Lower leg skin (tissue), 4 donors: ENCODE data around the gene ERO1A. TPM values are rescaled to one million over a fixed set of nuclear protein-coding genes. Genes with fewer than 3 reads are reported as not detected.
A peak's percentile ranks its signal among the peaks of the same experiment; 100 is the strongest.

Experiments
- DNase-seq, 2 donors: peaks; one replicate each; pipeline ENCODE4 v3.0.0-alpha.2; 2019; ENCODE audit warnings: low spot score in 2 of 2
- H3K4me3 ChIP-seq: fragments of 200-600 bp; sonication (generic); 2 replicates; pipeline ENCODE4 v1.5.1; 2017; ENCODE audit warnings: mild to moderate bottlenecking, low read depth; ENCODE audit not compliant: poor library complexity, severe bottlenecking
- CTCF ChIP-seq, 3 donors: fragments of 450-650 bp; IDR thresholded peaks; one replicate each; pipeline ENCODE4 v1.5.1; 2016; ENCODE audit warnings: antibody characterized with exemption in 3 of 3, mild to moderate bottlenecking in 3 of 3, moderate library complexity in 2 of 3
- POLR2A ChIP-seq, 2 donors: fragments of 450-650 bp; IDR thresholded peaks; one replicate each; pipeline ENCODE4 v1.6.1; 2016 to 2017; ENCODE audit warnings: antibody characterized with exemption in 2 of 2, mild to moderate bottlenecking in 1 of 2, moderate library complexity in 1 of 2
- WGBS, 2 donors: methylation state at CpG; one replicate each; pipeline ENCODE4 v1.1.5; 2018; 5-methylcytosine and 5-hydroxymethylcytosine counted together
- intact Hi-C: fragments of 100-400 bp; cut with DNase I; formaldehyde crosslinking; loops from one replicate; pipeline ENCODE4 v1.15.0; 2023; ENCODE audit warnings: low total_unique reads
- total RNA-seq, 4 donors: library from RNA; depleted of rRNA; stranded (reverse); fragments of >200 nt; gene quantifications; one replicate each; pipeline ENCODE4 v1.1.0, GENCODE V29; 2016

Gene ERO1A
- total RNA-seq = 10 to 100 TPM; 35.8 to 54.5 (median 44.0) TPM

- intact Hi-C loops = no loop called here
- DNase-seq = peak; percentile 74 to 96
- WGBS, 2 donors = 0 to 1% methylated on average over 16 to 58 of the region's 78 CpGs
Observed at GRCh38 chr14:52695481-52696091, at the start of gene ERO1A. Gene ERO1A (minus strand): TSS chr14:52695558. CDS start chr14:52695481, 77 bp downstream.

GRCh38 chr14:52741865-52742264 is 46.5 kb upstream of the ERO1A start:
- DNase-seq = no peak
- intact Hi-C loops = no loop called here
- H3K4me3 ChIP-seq = no peak overlapping the region
- TF ChIP-seq CTCF (IDR thresholded peaks at IDR 0.05) = no peak
- TF ChIP-seq POLR2A (IDR thresholded peaks at IDR 0.05) = no peak

More at GRCh38 chr14:52695481-52696091, at the start of gene ERO1A:
- TF ChIP-seq CTCF (IDR thresholded peaks at IDR 0.05) (no peak), POLR2A (IDR thresholded peaks at IDR 0.05) (no peak)
- H3K4me3 ChIP-seq = peak within 1 kb of the TSS; percentile 92

GRCh38 chr14:52740751-52741150 is 45.4 kb upstream of the ERO1A start:
- H3K4me3 ChIP-seq = no peak overlapping the region
- TF ChIP-seq CTCF (IDR thresholded peaks at IDR 0.05) (no peak), POLR2A (IDR thresholded peaks at IDR 0.05) (no peak)
- WGBS, 2 donors = 93 to 95% methylated on average over 1 of the region's 1 CpG
- DNase-seq = no peak
- intact Hi-C loops = no loop called here

- DNase-seq = no peak
- intact Hi-C loops = no loop called here
- TF ChIP-seq CTCF (IDR thresholded peaks at IDR 0.05) (no peak), POLR2A (IDR thresholded peaks at IDR 0.05) (no peak)
- no peak overlapping the region for H3K4me3 ChIP-seq
Observed at GRCh38 chr14:52738409-52738808, 43.1 kb upstream of the ERO1A start.

GRCh38 chr14:52735921-52736489 is 40.6 kb upstream of the ERO1A start:
- H3K4me3 ChIP-seq = no peak overlapping the region
- no peak for DNase-seq
- 66 to 68% methylated on average over 1 of the region's 1 CpG for WGBS, 2 donors
- intact Hi-C loops = no loop called here
- TF ChIP-seq CTCF (IDR thresholded peaks at IDR 0.05) (no peak), POLR2A (IDR thresholded peaks at IDR 0.05) (no peak)

- no peak for DNase-seq
- no peak overlapping the region for H3K4me3 ChIP-seq
- WGBS, 2 donors = 97 to 98% methylated on average over 9 of the region's 9 CpGs
- no peak for TF ChIP-seq CTCF (IDR thresholded peaks at IDR 0.05)
- TF ChIP-seq POLR2A (IDR thresholded peaks at IDR 0.05) = no peak
- intact Hi-C loops = no loop called here
Observed at GRCh38 chr14:52733824-52734223, 38.5 kb upstream of the ERO1A start.
